ENCODE results near the gene TCEA2.

Gene TCEA2

DNA sequence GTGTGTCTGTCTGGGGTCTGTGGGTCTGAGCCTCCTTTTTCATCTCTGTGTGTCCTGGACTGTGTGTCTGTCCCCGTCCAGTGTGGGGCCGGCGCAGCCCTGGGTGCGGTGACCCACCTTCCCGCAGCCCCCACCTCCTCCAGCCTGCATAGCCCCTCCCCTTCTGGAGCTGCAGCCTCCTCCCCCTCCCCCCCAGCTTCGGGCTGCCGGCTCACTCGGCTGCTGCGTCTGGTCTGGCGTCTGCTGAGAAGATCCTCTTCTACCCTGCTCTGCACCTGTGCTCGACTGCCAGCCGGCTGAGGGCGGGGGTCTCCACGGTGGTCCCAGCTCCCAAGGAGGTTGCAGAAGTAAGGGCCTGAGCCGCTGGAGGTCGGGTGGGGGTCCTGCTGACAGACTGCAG, 28.8 kb downstream of the TCEA2 start:
- H3K4me3 ChIP-seq (ENCODE audit: low read length), result no peak overlapping the region
- TF ChIP-seq, protein P1, sequence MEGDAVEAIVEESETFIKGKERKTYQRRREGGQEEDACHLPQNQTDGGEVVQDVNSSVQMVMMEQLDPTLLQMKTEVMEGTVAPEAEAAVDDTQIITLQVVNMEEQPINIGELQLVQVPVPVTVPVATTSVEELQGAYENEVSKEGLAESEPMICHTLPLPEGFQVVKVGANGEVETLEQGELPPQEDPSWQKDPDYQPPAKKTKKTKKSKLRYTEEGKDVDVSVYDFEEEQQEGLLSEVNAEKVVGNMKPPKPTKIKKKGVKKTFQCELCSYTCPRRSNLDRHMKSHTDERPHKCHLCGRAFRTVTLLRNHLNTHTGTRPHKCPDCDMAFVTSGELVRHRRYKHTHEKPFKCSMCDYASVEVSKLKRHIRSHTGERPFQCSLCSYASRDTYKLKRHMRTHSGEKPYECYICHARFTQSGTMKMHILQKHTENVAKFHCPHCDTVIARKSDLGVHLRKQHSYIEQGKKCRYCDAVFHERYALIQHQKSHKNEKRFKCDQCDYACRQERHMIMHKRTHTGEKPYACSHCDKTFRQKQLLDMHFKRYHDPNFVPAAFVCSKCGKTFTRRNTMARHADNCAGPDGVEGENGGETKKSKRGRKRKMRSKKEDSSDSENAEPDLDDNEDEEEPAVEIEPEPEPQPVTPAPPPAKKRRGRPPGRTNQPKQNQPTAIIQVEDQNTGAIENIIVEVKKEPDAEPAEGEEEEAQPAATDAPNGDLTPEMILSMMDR (IDR thresholded peaks at IDR 0.05; ENCODE audit: insufficient read depth, low read depth, low read length, missing control alignments), result no peak
- no peak for DNase-seq (ENCODE audit: low read depth)

GRCh38 chr20:64092258-64093012, 29.4 kb downstream of the TCEA2 start:
- no peak overlapping the region for H3K4me3 ChIP-seq (ENCODE audit: low read length)
- no peak for DNase-seq (ENCODE audit: low read depth)
- TF ChIP-seq, protein P1 (IDR thresholded peaks at IDR 0.05; ENCODE audit: insufficient read depth, low read depth, low read length, missing control alignments), result no peak

DNA sequence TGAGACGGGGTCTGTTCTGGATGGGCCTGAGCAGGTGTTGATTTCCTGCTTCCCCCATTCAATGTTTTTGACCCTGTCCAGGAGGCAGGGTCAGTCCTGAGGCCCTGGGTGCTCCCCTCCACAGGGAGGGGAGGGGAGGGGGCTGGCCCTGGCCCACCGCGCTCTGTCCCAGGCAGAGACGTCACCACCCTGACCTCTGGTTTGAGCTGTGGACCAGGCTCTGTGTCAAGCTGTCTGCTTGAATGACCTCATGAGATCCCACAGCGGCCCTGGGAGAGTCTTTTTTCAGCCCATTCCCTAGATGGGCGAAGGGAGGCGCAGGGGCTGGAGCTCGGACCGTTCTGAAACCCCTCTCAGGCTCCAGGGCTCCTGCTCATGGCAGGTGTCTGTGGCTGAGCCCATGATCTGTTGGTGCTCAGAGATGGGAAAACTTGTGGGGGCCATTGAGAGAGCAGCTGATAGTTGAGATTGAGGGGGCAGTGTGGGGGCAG, 30.1 kb downstream of the TCEA2 start:
- DNase-seq (ENCODE audit: low read depth), result no peak
- TF ChIP-seq, protein P1 (IDR thresholded peaks at IDR 0.05; ENCODE audit: insufficient read depth, low read depth, low read length, missing control alignments), result no peak
- H3K4me3 ChIP-seq (ENCODE audit: low read length), result no peak overlapping the region

- no peak overlapping the region for H3K4me3 ChIP-seq (ENCODE audit: low read length)
- TF ChIP-seq, protein P1 (IDR thresholded peaks at IDR 0.05; ENCODE audit: insufficient read depth, low read depth, low read length, missing control alignments), result no peak
- DNase-seq (ENCODE audit: low read depth), result no peak
Observed at GRCh38 chr20:64095455-64095854, 32.5 kb downstream of the TCEA2 start.

- no peak for DNase-seq (ENCODE audit: low read depth)
- TF ChIP-seq, protein P1 (IDR thresholded peaks at IDR 0.05; ENCODE audit: insufficient read depth, low read depth, low read length, missing control alignments), result no peak
- no peak overlapping the region for H3K4me3 ChIP-seq (ENCODE audit: low read length)
Observed at GRCh38 chr20:64095927-64096326, 32.9 kb downstream of the TCEA2 start.

DNA sequence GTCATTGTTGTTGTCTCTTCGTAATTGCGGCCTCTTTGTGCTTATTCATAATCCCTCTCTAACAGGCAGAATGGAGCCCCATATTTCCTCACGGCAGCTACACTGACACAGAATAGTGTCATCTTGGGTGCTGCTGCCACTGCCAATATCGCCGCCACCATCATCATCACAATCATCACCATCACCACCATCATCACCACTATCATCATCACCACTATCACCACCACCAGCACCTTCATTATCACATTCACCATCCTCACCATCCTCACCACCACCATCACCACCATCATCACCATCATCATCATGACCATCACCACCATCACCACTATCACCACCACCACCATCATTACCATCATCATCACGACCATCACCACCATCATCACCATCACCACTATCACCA, 33.5 kb downstream of the TCEA2 start:
- no peak overlapping the region for H3K4me3 ChIP-seq (ENCODE audit: low read length)
- TF ChIP-seq, protein P1 (IDR thresholded peaks at IDR 0.05; ENCODE audit: insufficient read depth, low read depth, low read length, missing control alignments), result no peak
- no peak for DNase-seq (ENCODE audit: low read depth)
